Progenitor cell of endocrine pancreas (in vitro differentiated cells): Measurements from ENCODE around the gene STPG4. TPM values are rescaled to one million over a fixed set of nuclear protein-coding genes. Genes with fewer than 3 reads are reported as not detected.

Experiments
- DNase-seq: peaks from one replicate; pipeline ENCODE4 v3.0.0; 2021; ENCODE audit warnings: low spot score; ENCODE audit not compliant: unreplicated experiment
- H3K27ac Mint-ChIP-seq: 2 replicates; pipeline ENCODE4 v1.8.0; 2021; ENCODE audit warnings: mild to moderate bottlenecking, moderate library complexity, mixed read lengths
- H3K27me3 Mint-ChIP-seq: 2 replicates; pipeline ENCODE4 v1.8.0; 2021; ENCODE audit warnings: mixed read lengths
- H3K36me3 Mint-ChIP-seq: 2 replicates; pipeline ENCODE4 v1.8.0; 2022; ENCODE audit warnings: mixed read lengths; ENCODE audit not compliant: insufficient read depth
- H3K4me1 Mint-ChIP-seq: 2 replicates; pipeline ENCODE4 v1.8.0; 2021; ENCODE audit warnings: low read depth, mixed read lengths
- H3K4me3 Mint-ChIP-seq: 2 replicates; pipeline ENCODE4 v1.8.0; 2021; ENCODE audit warnings: low read depth, mild to moderate bottlenecking, moderate library complexity, mixed read lengths
- H3K9me3 Mint-ChIP-seq: 2 replicates; pipeline ENCODE4 v1.8.0; 2021; ENCODE audit warnings: low read depth, mixed read lengths
- CTCF ChIP-seq: fragments of 200-600 bp; sonication (generic); IDR thresholded peaks from one replicate; pipeline ENCODE4 v1.5.0; 2021; ENCODE audit warnings: antibody characterized with exemption, mild to moderate bottlenecking; ENCODE audit not compliant: unreplicated experiment
- total RNA-seq: library from RNA; stranded (reverse); gene quantifications from 2 replicates; pipeline ENCODE4 v1.2.1, GENCODE V29; 2021

The STPG4 gene
- total RNA-seq, 1 donor from 2014 or later: 0.34 TPM

- Mint-ChIP-seq H3K9me3 (no peaks in the 10 kb centered on the region), H3K36me3 (peaks cover 1% of the 10 kb centered on the region), H3K27ac (no peak overlapping the region), H3K4me3 (no peak overlapping the region), H3K4me1 (peaks cover 18% of the 10 kb centered on the region), H3K27me3 (no peaks in the 10 kb centered on the region)
- no peak for DNase-seq
- no peak for TF ChIP-seq CTCF
Measured at GRCh38 chr2:47039489-47039870, 115.6 kb downstream of the STPG4 start.

GRCh38 chr2:47038656-47039488 lies 116.2 kb downstream of the STPG4 start:
- DNase-seq: no peak
- peaks cover 1% of the 10 kb centered on the region for H3K36me3 Mint-ChIP-seq
- no peak overlapping the region for H3K27ac Mint-ChIP-seq
- no peak for TF ChIP-seq CTCF
- H3K9me3 Mint-ChIP-seq: no peaks in the 10 kb centered on the region
- peaks cover 24% of the 10 kb centered on the region for H3K4me1 Mint-ChIP-seq
- H3K27me3 Mint-ChIP-seq: no peaks in the 10 kb centered on the region
- no peak overlapping the region for H3K4me3 Mint-ChIP-seq

- Mint-ChIP-seq H3K27me3 (no peaks in the 10 kb centered on the region), H3K36me3 (peaks cover 1% of the 10 kb centered on the region), H3K4me3 (no peak overlapping the region), H3K4me1 (peaks cover 36% of the 10 kb centered on the region), H3K27ac (no peak overlapping the region), H3K9me3 (no peaks in the 10 kb centered on the region)
- TF ChIP-seq CTCF: no peak
- DNase-seq: no peak
Measured at GRCh38 chr2:47037678-47038077, 117.4 kb downstream of the STPG4 start.

Other genes starting within 250 kb of the STPG4 start
- 72.9 and 78.3 TPM in 2 replicates for gene MCFD2, start 239.5 kb downstream of the STPG4 start, total RNA-seq
- 14.2 and 14.8 TPM in 2 replicates for gene TTC7A, start 214.1 kb downstream of the STPG4 start, total RNA-seq
- 440 and 445 TPM in 2 replicates for gene CALM2, start 21.2 kb upstream of the STPG4 start, total RNA-seq
- 393 and 397 TPM in 2 replicates for gene EPCAM, start 214.0 kb upstream of the STPG4 start, total RNA-seq
- gene MSH2, start 247.8 kb upstream of the STPG4 start, total RNA-seq: 61.2 and 63.3 TPM in 2 replicates